H1 (cell line): ENCODE measurements around the gene FAM53B. TPM values are rescaled to one million over a fixed set of nuclear protein-coding genes. Genes with fewer than 3 reads are reported as not detected.

ENCODE experiments used
- CTCF ChIA-PET: fragments of 300-600 bp; sonication (Branson Sonifier 250); formaldehyde crosslinking; loops from one replicate; lab custom pipeline; 2021; ENCODE audit not compliant: partially characterized antibody; lab: Charles Lee
- POLR2A ChIA-PET: fragments of 300-600 bp; sonication (Branson Sonifier 250); formaldehyde crosslinking; loops from one replicate; lab custom pipeline; 2021; ENCODE audit warnings: inconsistent platforms; ENCODE audit not compliant: partially characterized antibody; lab: Charles Lee
- DNase-seq, 2 experiments: peaks; one replicate each; pipeline versions ENCODE4 v3.0.0 to v3.0.0-alpha.2; 2010 to 2022; ENCODE audit warnings: low spot score in 2 of 2, low read depth in 1 of 2, mixed read lengths in 1 of 2
- FAIRE-seq: peaks from 2 replicates; lab custom pipeline; 2011; peaks lifted over from hg19 to GRCh38; lab: Jason Lieb, UNC
- H2AFZ ChIP-seq: 2 replicates; pipeline ENCODE4 v1.8.1; 2012; ENCODE audit warnings: low read length, inconsistent platforms
- H2AK5ac ChIP-seq: 2 replicates; pipeline ENCODE4 v1.6.1; 2013; ENCODE audit warnings: low read depth, low read length
- H2BK120ac ChIP-seq: replicated peaks from 2 replicates; pipeline ENCODE3; 2013; ENCODE audit warnings: low read depth, low read length, inconsistent platforms
- H2BK12ac ChIP-seq: 2 replicates; pipeline ENCODE4 v1.6.1; 2013; ENCODE audit warnings: low read depth, low read length
- H2BK15ac ChIP-seq: 2 replicates; pipeline ENCODE4 v1.6.1; 2013; ENCODE audit warnings: low read length
- H2BK20ac ChIP-seq: 2 replicates; pipeline ENCODE4 v1.6.1; 2013; ENCODE audit warnings: low read length
- H2BK5ac ChIP-seq: 2 replicates; pipeline ENCODE4 v1.6.1; 2013; ENCODE audit warnings: low read depth, low read length
- H3K14ac ChIP-seq: 2 replicates; pipeline ENCODE4 v1.6.1; 2013; ENCODE audit warnings: inconsistent platforms; ENCODE audit not compliant: insufficient read length
- H3K18ac ChIP-seq: 2 replicates; pipeline ENCODE4 v1.6.1; 2013; ENCODE audit warnings: low read length; ENCODE audit errors: extremely low read depth
- H3K23ac ChIP-seq: 2 replicates; pipeline ENCODE4 v1.6.1; 2013; ENCODE audit warnings: inconsistent platforms; ENCODE audit not compliant: insufficient read length
- H3K23me2 ChIP-seq: 2 replicates; pipeline ENCODE4 v1.6.1; 2013; ENCODE audit warnings: low read depth, low read length
- H3K27ac ChIP-seq: 2 replicates; pipeline ENCODE4 v1.6.1; 2011; ENCODE audit warnings: low read depth, low read length, inconsistent platforms
- H3K27me3 ChIP-seq, 4 experiments: replicated peaks in 1 of 4; 1 replicate in 1 of 4; 2 replicates in 3 of 4; pipeline versions ENCODE4 v1.6.1 to v1.8.1; 2011 to 2013; ENCODE audit warnings: low read length in 3 of 4, mild to moderate bottlenecking in 3 of 4, inconsistent platforms in 2 of 4, mixed read lengths in 2 of 4, moderate library complexity in 1 of 4; ENCODE audit not compliant: control insufficient read depth in 3 of 4, insufficient read depth in 3 of 4; ENCODE audit errors: extremely low read depth in 1 of 4
- H3K36me3 ChIP-seq, 4 experiments: 2 replicates each; pipeline versions ENCODE4 v1.6.1 to v1.8.1; 2011 to 2013; ENCODE audit warnings: mild to moderate bottlenecking in 4 of 4, low read length in 3 of 4, moderate library complexity in 2 of 4, control low read depth in 1 of 4, inconsistent platforms in 1 of 4; ENCODE audit not compliant: insufficient read depth in 4 of 4, control insufficient read depth in 2 of 4
- H3K4ac ChIP-seq: replicated peaks from 2 replicates; pipeline ENCODE3; 2013; ENCODE audit warnings: low read length, low read depth, mixed read lengths, inconsistent platforms; ENCODE audit not compliant: insufficient read length
- H3K4me1 ChIP-seq, 4 experiments: replicated peaks in 1 of 4; 1 replicate in 1 of 4; 2 replicates in 3 of 4; pipeline versions ENCODE4 v1.6.1 to v1.8.1; 2011 to 2013; ENCODE audit warnings: low read length in 3 of 4, inconsistent platforms in 2 of 4, mixed read lengths in 1 of 4; ENCODE audit not compliant: insufficient read depth in 4 of 4, control insufficient read depth in 3 of 4
- H3K4me2 ChIP-seq, 2 experiments: 2 replicates each; pipeline versions ENCODE4 v1.6.1 to v1.8.1; 2011 to 2013; ENCODE audit warnings: low read depth in 2 of 2, low read length in 2 of 2, control low read depth in 1 of 2, inconsistent platforms in 1 of 2, mild to moderate bottlenecking in 1 of 2; ENCODE audit not compliant: insufficient read depth in 1 of 2
- H3K4me3 ChIP-seq, 4 experiments: fragments of 200-600, 300-600 bp in 1 of 4; sonication (generic), shearing (Covaris generic), sonication (Bioruptor Twin) in 1 of 4; 2 replicates each; pipeline versions ENCODE4 v1.5.1 to v1.8.1; 2011 to 2016; ENCODE audit warnings: low read length in 4 of 4, low read depth in 3 of 4, control low read depth in 2 of 4, inconsistent platforms in 2 of 4, mild to moderate bottlenecking in 2 of 4, mixed read lengths in 1 of 4, moderate library complexity in 1 of 4; ENCODE audit not compliant: insufficient read depth in 2 of 4; ENCODE audit errors: extremely low read depth in 1 of 4
- H3K56ac ChIP-seq: replicated peaks from 2 replicates; pipeline ENCODE3; 2013; ENCODE audit warnings: low read depth, mild to moderate bottlenecking, mixed read lengths, low read length, inconsistent platforms; ENCODE audit not compliant: insufficient read length
- H3K79me1 ChIP-seq: 2 replicates; pipeline ENCODE4 v1.6.1; 2013; ENCODE audit warnings: low read depth, low read length, control low read depth
- H3K79me2 ChIP-seq, 2 experiments: 2 replicates each; pipeline versions ENCODE4 v1.6.1 to v1.8.1; 2012 to 2013; ENCODE audit warnings: low read length in 2 of 2, mild to moderate bottlenecking in 2 of 2, inconsistent platforms in 1 of 2; ENCODE audit not compliant: insufficient read depth in 2 of 2, control insufficient read depth in 1 of 2
- H3K9ac ChIP-seq, 4 experiments: replicated peaks in 1 of 4; 1 replicate in 1 of 4; 2 replicates in 3 of 4; pipeline versions ENCODE4 v1.6.1 to v1.8.1; 2011 to 2013; ENCODE audit warnings: low read depth in 3 of 4, low read length in 3 of 4, control low read depth in 2 of 4, mild to moderate bottlenecking in 2 of 4, moderate library complexity in 2 of 4, inconsistent platforms in 1 of 4; ENCODE audit errors: extremely low read depth in 1 of 4
- H3K9me3 ChIP-seq, 2 experiments: 2 replicates each; pipeline versions ENCODE4 v1.6.1 to v1.8.1; 2012 to 2013; ENCODE audit warnings: mild to moderate bottlenecking in 2 of 2, moderate library complexity in 2 of 2, control low read depth in 1 of 2, inconsistent platforms in 1 of 2, low read depth in 1 of 2, low read length in 1 of 2, mixed read lengths in 1 of 2; ENCODE audit not compliant: insufficient read depth in 2 of 2
- H4K20me1 ChIP-seq, 2 experiments: replicated peaks in 1 of 2; 2 replicates each; pipeline versions ENCODE3 to v1.8.1; 2011 to 2013; ENCODE audit warnings: inconsistent platforms in 2 of 2, low read length in 2 of 2, mild to moderate bottlenecking in 1 of 2; ENCODE audit not compliant: insufficient read depth in 2 of 2, control insufficient read depth in 1 of 2
- H4K5ac ChIP-seq: 2 replicates; pipeline ENCODE4 v1.6.1; 2013; ENCODE audit warnings: low read length, low read depth, mixed read lengths, inconsistent platforms; ENCODE audit not compliant: insufficient read length
- H4K8ac ChIP-seq: 2 replicates; pipeline ENCODE4 v1.8.0; 2013; ENCODE audit warnings: mild to moderate bottlenecking, moderate library complexity, low read length, inconsistent platforms; ENCODE audit not compliant: insufficient read depth; ENCODE audit errors: extremely low read depth
- H4K91ac ChIP-seq: replicated peaks from 2 replicates; pipeline ENCODE3; 2013; ENCODE audit warnings: low read length, mixed read lengths, inconsistent platforms; ENCODE audit not compliant: insufficient read length
- ATF2 ChIP-seq: IDR thresholded peaks from 2 replicates; pipeline ENCODE4 v1.6.1; 2012; ENCODE audit warnings: low read length, inconsistent platforms
- CTBP2 ChIP-seq: IDR thresholded peaks from 2 replicates; pipeline ENCODE4 v1.7.0; 2011; ENCODE audit warnings: borderline replicate concordance, mild to moderate bottlenecking, moderate library complexity, mixed read lengths, low read length; ENCODE audit not compliant: insufficient read depth, insufficient read length
- CTCF ChIP-seq, 3 experiments: IDR thresholded peaks; 1 replicate in 2 of 3; 2 replicates in 1 of 3; pipeline versions ENCODE4 v1.5.1 to v1.6.1; 2011; ENCODE audit warnings: low read length in 3 of 3, mild to moderate bottlenecking in 3 of 3, inconsistent platforms in 2 of 3, low read depth in 1 of 3, moderate library complexity in 1 of 3; ENCODE audit not compliant: insufficient read depth in 1 of 3; ENCODE audit errors: control extremely low read depth in 1 of 3
- EGR1 ChIP-seq: IDR thresholded peaks from 2 replicates; pipeline ENCODE4 v1.6.1; 2011; ENCODE audit warnings: low read depth, low read length, borderline replicate concordance
- GABPA ChIP-seq: IDR thresholded peaks from 2 replicates; pipeline ENCODE4 v1.6.1; 2011; ENCODE audit warnings: mild to moderate bottlenecking, low read length, moderate library complexity, borderline replicate concordance; ENCODE audit not compliant: insufficient read depth
- KDM4A ChIP-seq: IDR thresholded peaks from one replicate; pipeline ENCODE4 v1.7.1; 2012; ENCODE audit warnings: low read depth, mild to moderate bottlenecking, moderate library complexity, low read length, inconsistent platforms; ENCODE audit not compliant: severe bottlenecking
- MAFK ChIP-seq: IDR thresholded peaks from 2 replicates; pipeline ENCODE4 v1.6.1; 2012; ENCODE audit warnings: low read depth, mild to moderate bottlenecking, improper control_type of control experiment, low read length
- NANOG ChIP-seq: IDR thresholded peaks from 2 replicates; pipeline ENCODE4 v1.6.1; 2011; ENCODE audit warnings: low read length, low read depth, mild to moderate bottlenecking, inconsistent platforms; ENCODE audit not compliant: insufficient read depth, poor library complexity, severe bottlenecking
- SUZ12 ChIP-seq: fragments of 200-600 bp; sonication (generic); IDR thresholded peaks from 2 replicates; pipeline ENCODE4 v1.6.1; 2012; ENCODE audit warnings: mild to moderate bottlenecking, inconsistent platforms, low read length, moderate library complexity, mixed read lengths
- WGBS, 2 experiments: shearing (Covaris generic) in 1 of 2; methylation state at CpG; one replicate each; pipeline versions ENCODE4 v1.1.6 to v1.1.7; 2013 to 2015; ENCODE audit warnings: low lambda C conversion rate in 2 of 2, mixed read lengths in 2 of 2, inconsistent platforms in 1 of 2, low coverage in 1 of 2, missing lambda C conversion rate in 1 of 2; ENCODE audit not compliant: insufficient replicate concordance in 2 of 2, insufficient coverage in 1 of 2, insufficient read length in 1 of 2; ENCODE audit errors: extremely low coverage in 1 of 2, missing lambda C conversion rate in 1 of 2; 5-methylcytosine and 5-hydroxymethylcytosine counted together
- polyA plus RNA-seq, 7 experiments: library from polyadenylated mRNA; depleted of rRNA in 3 of 7; stranded (reverse) in 5 of 7; unstranded in 2 of 7; fragments of >200 nt in 5 of 7; fragments of 200-250 nt in 2 of 7; gene quantifications; 1 replicate in 5 of 7; 2 replicates in 1 of 7; 4 replicates in 1 of 7; pipeline versions ENCODE4 v1.2.1 to v1.2.3, GENCODE V29; 2011 to 2013; ENCODE audit warnings: missing spikeins in 2 of 7, mixed read lengths in 2 of 7
- total RNA-seq: library from RNA; stranded (reverse); fragmentation: NEBNext Ultra II Directional; extraction: Animal tissue kit (Norgen Biotek cat#: 25700); gene quantifications from 2 replicates; pipeline ENCODE4 v1.2.1, GENCODE V29; 2021

FAM53B gene
- total and polyA plus RNA-seq, 2 of the 8 experiments (the other 6 are each of a cell fraction or from before 2014, with no cell fraction given), result 5.3 to 14.4 TPM

- Histone ChIP-seq H3K9ac (no peak overlapping the region), H4K8ac (no peak overlapping the region), H3K14ac (no peak overlapping the region), H3K4me1 (peaks cover 0 to 8% (median 0%) of the 10 kb centered on the region in 4 experiments; a peak in 3 of 7 replicates), H3K56ac (no peak overlapping the region), H2BK12ac (no peak overlapping the region), H3K4me3 (no peak overlapping the region), H2BK15ac (no peak overlapping the region), H2BK120ac (no peak overlapping the region), H2AFZ (no peak overlapping the region), H2BK5ac (no peak overlapping the region), H3K27ac (no peak overlapping the region), H3K23me2 (no peaks in the 10 kb centered on the region), H3K27me3 (no peaks in the 10 kb centered on the region), H2AK5ac (no peak overlapping the region), H3K23ac (no peak overlapping the region), H3K79me1 (peaks cover 4% of the 10 kb centered on the region), H3K4ac (no peak overlapping the region), H4K91ac (no peak overlapping the region), H4K5ac (no peak overlapping the region), H3K36me3 (no peaks in the 10 kb centered on the region; a peak in 1 of 8 replicates), H3K18ac (no peak overlapping the region), H2BK20ac (no peak overlapping the region), H3K4me2 (no peak overlapping the region), H3K9me3 (no peaks in the 10 kb centered on the region), H3K79me2 (no peaks in the 10 kb centered on the region), H4K20me1 (peaks cover 0 to 10% of the 10 kb centered on the region in 2 experiments)
- CTCF ChIA-PET, result interaction anchor here (0.8 to 3.4 kb wide), 5 partner anchors 17 to 132 kb away, joined by 3 to 10 read pairs (median 3); no protein-coding TSS in a partner anchor
- no peak for DNase-seq
- no peak for FAIRE-seq
- POLR2A ChIA-PET, result no interaction called here
- 92% methylated on average over 9 of the region's 10 CpGs; no CpG with 5 or more reads in 1 of the 2 experiments for WGBS, 2 experiments
- no peak for TF ChIP-seq ATF2
- no peak for TF ChIP-seq GABPA
- no peak for TF ChIP-seq SUZ12
- TF ChIP-seq CTCF (IDR thresholded peaks at IDR 0.05; ENCODE audit: control extremely low read depth in 1 of 3, insufficient read depth in 1 of 3, low read depth in 1 of 3, low read length in 3 of 3), result no peak
- no peak for TF ChIP-seq CTBP2
- no peak for TF ChIP-seq EGR1
- TF ChIP-seq NANOG, result no peak
- no peak for TF ChIP-seq KDM4A
- TF ChIP-seq MAFK, result no peak
These were observed 77.7 kb downstream of the FAM53B start for GRCh38 chr10:124666494-124666893.
